ENCODE results near the gene FOXO3. TPM values are rescaled to one million over a fixed set of nuclear protein-coding genes. Genes with fewer than 3 reads are reported as not detected.

FOXO3 gene
- total RNA-seq, 6 experiments from 2014 or later, result 21.1 to 28.9 (median 24.2) TPM

- H3K27ac Mint-ChIP-seq, result peak overlapping the region; percentile 81
- no peaks in the 10 kb centered on the region; the same call in 1 of the 2 replicates for H3K27me3 Mint-ChIP-seq (ENCODE audit: insufficient read depth)
- H3K4me3 Mint-ChIP-seq, result peak overlapping the region; percentile 78
- H3K9me3 Mint-ChIP-seq, result no peaks in the 10 kb centered on the region
- DNase-seq, result peak; percentile 56
- peaks cover 90% of the 10 kb centered on the region for H3K4me1 Mint-ChIP-seq (ENCODE audit: low read depth)
- no peak for TF ChIP-seq CTCF (IDR thresholded peaks at IDR 0.05)
- H3K36me3 Mint-ChIP-seq (ENCODE audit: low read depth), result no peaks in the 10 kb centered on the region
Observed at GRCh38 chr6:108589244-108589791, 28.6 kb downstream of the FOXO3 start.

GRCh38 chr6:108591040-108591816, 30.5 kb downstream of the FOXO3 start:
- DNase-seq, result no peak
- Mint-ChIP-seq H3K4me3 (peak overlapping the region; percentile 85), H3K36me3 (ENCODE audit: low read depth) (no peaks in the 10 kb centered on the region), H3K9me3 (no peaks in the 10 kb centered on the region), H3K27me3 (ENCODE audit: insufficient read depth) (no peaks in the 10 kb centered on the region; the same call in none of the 2 replicates), H3K4me1 (ENCODE audit: low read depth) (peaks cover 94% of the 10 kb centered on the region), H3K27ac (peak overlapping the region; percentile 93)
- no peak for TF ChIP-seq CTCF (IDR thresholded peaks at IDR 0.05)

- peaks cover 95% of the 10 kb centered on the region for H3K4me1 Mint-ChIP-seq (ENCODE audit: low read depth)
- H3K9me3 Mint-ChIP-seq, result no peaks in the 10 kb centered on the region
- H3K27ac Mint-ChIP-seq, result peak overlapping the region; percentile 93
- no peaks in the 10 kb centered on the region; the same call in none of the 2 replicates for H3K27me3 Mint-ChIP-seq (ENCODE audit: insufficient read depth)
- peak overlapping the region; percentile 85 for H3K4me3 Mint-ChIP-seq
- TF ChIP-seq CTCF (IDR thresholded peaks at IDR 0.05), result no peak
- peak; percentile 92 for DNase-seq
- H3K36me3 Mint-ChIP-seq (ENCODE audit: low read depth), result no peaks in the 10 kb centered on the region
Observed at GRCh38 chr6:108592371-108593337, 31.9 kb downstream of the FOXO3 start.

- Mint-ChIP-seq H3K4me1 (ENCODE audit: low read depth) (peaks cover 95% of the 10 kb centered on the region), H3K9me3 (no peaks in the 10 kb centered on the region), H3K36me3 (ENCODE audit: low read depth) (no peaks in the 10 kb centered on the region), H3K4me3 (no peak overlapping the region), H3K27me3 (ENCODE audit: insufficient read depth) (no peaks in the 10 kb centered on the region; the same call in none of the 2 replicates), H3K27ac (peak overlapping the region; percentile 14; the same call in 1 of the 2 replicates)
- TF ChIP-seq CTCF (IDR thresholded peaks at IDR 0.05), result no peak
- no peak for DNase-seq
Observed at GRCh38 chr6:108594151-108594550, 33.4 kb downstream of the FOXO3 start.

GRCh38 chr6:108594640-108595039, 33.9 kb downstream of the FOXO3 start:
- no peak for DNase-seq
- no peak for TF ChIP-seq CTCF (IDR thresholded peaks at IDR 0.05)
- H3K27me3 Mint-ChIP-seq (ENCODE audit: insufficient read depth), result no peaks in the 10 kb centered on the region; the same call in none of the 2 replicates
- 0 out of 2 replicates have a peak overlapping the region, but pooled peaks have one; percentile 14 for H3K27ac Mint-ChIP-seq
- H3K9me3 Mint-ChIP-seq, result no peaks in the 10 kb centered on the region
- peaks cover 95% of the 10 kb centered on the region for H3K4me1 Mint-ChIP-seq (ENCODE audit: low read depth)
- no peak overlapping the region for H3K4me3 Mint-ChIP-seq
- H3K36me3 Mint-ChIP-seq (ENCODE audit: low read depth), result no peaks in the 10 kb centered on the region; the same call in 1 of the 2 replicates
